HEK293 (cell line): ENCODE data around the gene HOXD9.

ENCODE experiments used
- BCL11B ChIP-seq: fragments of 450-650 bp; formaldehyde crosslinking; IDR thresholded peaks from 2 replicates; pipeline ENCODE4 v1.5.1; 2016; ENCODE audit warnings: low read depth, missing biosample characterization, missing genetic modification characterization
- FEZF1 ChIP-seq: fragments of 450-650 bp; formaldehyde crosslinking; IDR thresholded peaks from 2 replicates; pipeline ENCODE4 v1.5.1; 2016; ENCODE audit warnings: missing biosample characterization, missing genetic modification characterization
- KLF1 ChIP-seq: fragments of 450-650 bp; formaldehyde crosslinking; IDR thresholded peaks from 2 replicates; pipeline ENCODE4 v1.5.1; 2016; ENCODE audit warnings: missing biosample characterization, missing genetic modification characterization
- KLF8 ChIP-seq: fragments of 450-650 bp; formaldehyde crosslinking; IDR thresholded peaks from 2 replicates; pipeline ENCODE4 v1.5.1; 2016; ENCODE audit warnings: missing biosample characterization, missing genetic modification characterization
- KLF9 ChIP-seq: fragments of 450-650 bp; formaldehyde crosslinking; IDR thresholded peaks from 2 replicates; pipeline ENCODE4 v1.5.1; 2016; ENCODE audit warnings: missing biosample characterization, missing genetic modification characterization, low read depth
- OVOL3 ChIP-seq: fragments of 450-650 bp; formaldehyde crosslinking; IDR thresholded peaks from 2 replicates; pipeline ENCODE4 v1.5.1; 2016; ENCODE audit warnings: missing biosample characterization, missing genetic modification characterization
- PRDM1 ChIP-seq: fragments of 450-650 bp; formaldehyde crosslinking; IDR thresholded peaks from 2 replicates; pipeline ENCODE4; 2016; ENCODE audit warnings: missing biosample characterization, missing genetic modification characterization
- PRDM6 ChIP-seq: fragments of 450-650 bp; formaldehyde crosslinking; IDR thresholded peaks from 2 replicates; pipeline ENCODE4 v1.5.1; 2017; ENCODE audit warnings: missing biosample characterization, missing genetic modification characterization
- RBAK ChIP-seq: fragments of 450-650 bp; formaldehyde crosslinking; IDR thresholded peaks from 2 replicates; pipeline ENCODE4 v1.5.1; 2016; ENCODE audit warnings: missing biosample characterization, missing genetic modification characterization
- SCRT2 ChIP-seq: fragments of 450-650 bp; formaldehyde crosslinking; IDR thresholded peaks from 2 replicates; pipeline ENCODE4 v1.5.1; 2016; ENCODE audit warnings: missing biosample characterization, missing genetic modification characterization
- WT1 ChIP-seq: fragments of 450-650 bp; formaldehyde crosslinking; IDR thresholded peaks from 2 replicates; pipeline ENCODE4 v1.5.1; 2016; ENCODE audit warnings: missing biosample characterization, missing genetic modification characterization
- ZBTB20 ChIP-seq: fragments of 450-650 bp; formaldehyde crosslinking; IDR thresholded peaks from 2 replicates; pipeline ENCODE4 v1.5.1; 2016; ENCODE audit warnings: missing biosample characterization, missing genetic modification characterization
- ZBTB8A ChIP-seq: fragments of 450-650 bp; formaldehyde crosslinking; IDR thresholded peaks from 2 replicates; pipeline ENCODE4 v1.5.1; 2016; ENCODE audit warnings: missing biosample characterization, missing genetic modification characterization
- ZNF211 ChIP-seq: fragments of 450-650 bp; formaldehyde crosslinking; IDR thresholded peaks from 2 replicates; pipeline ENCODE4 v1.5.1; 2016; ENCODE audit warnings: low read depth, missing biosample characterization, missing genetic modification characterization
- ZNF280C ChIP-seq: fragments of 450-650 bp; formaldehyde crosslinking; IDR thresholded peaks from 2 replicates; pipeline ENCODE4 v1.5.1; 2016; ENCODE audit warnings: missing biosample characterization, missing genetic modification characterization
- ZNF302 ChIP-seq: fragments of 450-650 bp; formaldehyde crosslinking; IDR thresholded peaks from 2 replicates; pipeline ENCODE4 v1.5.1; 2016; ENCODE audit warnings: missing biosample characterization, missing genetic modification characterization, low read depth
- ZNF354C ChIP-seq: fragments of 450-650 bp; formaldehyde crosslinking; IDR thresholded peaks from 2 replicates; pipeline ENCODE4 v1.5.1; 2016; ENCODE audit warnings: missing biosample characterization, missing genetic modification characterization, low read depth, borderline replicate concordance
- ZNF488 ChIP-seq: fragments of 450-650 bp; formaldehyde crosslinking; IDR thresholded peaks from 2 replicates; pipeline ENCODE4 v1.5.1; 2016; ENCODE audit warnings: missing biosample characterization, missing genetic modification characterization
- ZNF501 ChIP-seq: fragments of 450-650 bp; formaldehyde crosslinking; IDR thresholded peaks from 2 replicates; pipeline ENCODE4 v1.5.1; 2016; ENCODE audit warnings: missing biosample characterization, missing genetic modification characterization
- ZNF610 ChIP-seq: fragments of 450-650 bp; formaldehyde crosslinking; IDR thresholded peaks from 2 replicates; pipeline ENCODE4 v1.5.1; 2016; ENCODE audit warnings: missing biosample characterization, missing genetic modification characterization, borderline replicate concordance
- ZNF624 ChIP-seq: fragments of 450-650 bp; formaldehyde crosslinking; IDR thresholded peaks from 2 replicates; pipeline ENCODE4 v1.5.1; 2017; ENCODE audit warnings: missing biosample characterization, missing genetic modification characterization
- ZNF692 ChIP-seq: fragments of 450-650 bp; formaldehyde crosslinking; IDR thresholded peaks from 2 replicates; pipeline ENCODE4 v1.5.1; 2016; ENCODE audit warnings: missing biosample characterization, missing genetic modification characterization
- ZNF707 ChIP-seq: fragments of 450-650 bp; formaldehyde crosslinking; IDR thresholded peaks from 2 replicates; pipeline ENCODE4 v1.5.1; 2016; ENCODE audit warnings: missing biosample characterization, missing genetic modification characterization
- ZNF843 ChIP-seq: fragments of 450-650 bp; formaldehyde crosslinking; IDR thresholded peaks from 2 replicates; pipeline ENCODE4 v1.5.1; 2016; ENCODE audit warnings: missing biosample characterization, missing genetic modification characterization
- ZSCAN18 ChIP-seq: fragments of 450-650 bp; formaldehyde crosslinking; IDR thresholded peaks from 2 replicates; pipeline ENCODE4 v1.5.1; 2016; ENCODE audit warnings: missing biosample characterization, missing genetic modification characterization
- ZSCAN4 ChIP-seq: fragments of 450-650 bp; formaldehyde crosslinking; IDR thresholded peaks from 2 replicates; pipeline ENCODE4 v1.5.1; 2017; ENCODE audit warnings: missing biosample characterization, missing genetic modification characterization

Gene HOXD9

GRCh38 chr2:176104316-176105077, 18.0 kb upstream of the HOXD9 start (continued):
- TF ChIP-seq PRDM6 (tag by site-specific recombination) = peak; percentile 89
- no peak for TF ChIP-seq BCL11B (tag by site-specific recombination)
- no peak; the same call in 1 of the 2 replicates for TF ChIP-seq ZNF610 (tag by site-specific recombination)
- TF ChIP-seq KLF9 (tag by site-specific recombination) = no peak
- no peak for TF ChIP-seq SCRT2 (tag by site-specific recombination)
- TF ChIP-seq ZSCAN4 (tag by site-specific recombination) = 0 out of 2 replicates have a peak, but pooled peaks have one; percentile 9
- TF ChIP-seq ZSCAN18 (tag by site-specific recombination) = no peak
- TF ChIP-seq ZBTB8A (tag by site-specific recombination) = peak; percentile 1
- no peak for TF ChIP-seq ZNF624 (tag by site-specific recombination)
- peak; percentile 80 for TF ChIP-seq FEZF1 (tag by site-specific recombination)
- TF ChIP-seq OVOL3 (tag by site-specific recombination) = no peak
- no peak for TF ChIP-seq ZNF707 (tag by site-specific recombination)
- TF ChIP-seq ZNF302 (tag by site-specific recombination) = no peak
- peak; percentile 50; the same call in 1 of the 2 replicates for TF ChIP-seq ZNF501 (tag by site-specific recombination)
- TF ChIP-seq WT1 = no peak; the same call in 1 of the 2 replicates
- TF ChIP-seq ZNF280C = no peak
- TF ChIP-seq ZNF843 (tag by site-specific recombination) = peak; percentile 84
- TF ChIP-seq RBAK = no peak
- no peak for TF ChIP-seq ZNF211 (tag by site-specific recombination)
- TF ChIP-seq KLF1 = no peak
- TF ChIP-seq PRDM1 = peak; percentile 43
- peak; percentile 31; the same call in 1 of the 2 replicates for TF ChIP-seq ZBTB20 (tag by site-specific recombination)
- no peak; the same call in none of the 2 replicates for TF ChIP-seq KLF8
- no peak for TF ChIP-seq ZNF354C
- TF ChIP-seq ZNF692 (tag by site-specific recombination) = peak; percentile 46; the same call in 1 of the 2 replicates
- 0 out of 2 replicates have a peak, but pooled peaks have one; percentile 15 for TF ChIP-seq ZNF488 (tag by site-specific recombination)
- TF ChIP-seq, all 188 proteins: peak for 32
